ENCODE data around the gene EML4.

DNA sequence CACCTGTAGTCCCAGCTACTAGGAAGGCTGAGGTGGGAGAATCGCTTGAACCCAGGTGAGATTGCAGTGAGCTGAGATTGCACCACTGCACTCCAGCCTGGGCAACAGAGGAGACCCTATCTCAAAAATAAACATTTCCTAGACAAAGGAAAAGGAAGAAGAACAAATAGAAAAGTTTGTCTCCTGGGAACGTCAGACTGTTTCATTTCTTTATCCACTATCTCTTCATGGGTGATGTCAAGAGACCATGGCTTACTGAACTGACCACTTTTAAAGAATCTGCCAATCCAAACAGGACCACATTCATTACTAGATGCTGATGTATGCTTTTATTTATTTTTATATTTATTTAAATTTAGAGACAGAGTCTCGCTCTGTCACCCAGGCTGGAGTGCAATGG, 165.1 kb downstream of the EML4 start:
- no peak for TF ChIP-seq CTCF (IDR thresholded peaks at IDR 0.05)
- TF ChIP-seq POLR2A (IDR thresholded peaks at IDR 0.05): no peak
